GM12878 (cell line): ENCODE measurements around the gene SMIM17. TPM values are rescaled to one million over a fixed set of nuclear protein-coding genes. Genes with fewer than 3 reads are reported as not detected.

Experiments
- ATAC-seq: fragments of 200-7000 bp; cut with Tn5 transposase; 3 replicates; pipeline ENCODE4 v1.9.1; 2020; ENCODE audit warnings: mild to moderate bottlenecking, moderate library complexity
- BruUV-seq: library from RNA; stranded (reverse); fragments of 400-500 nt; replicated peaks from 2 replicates; lab custom pipeline; 2021; lab: Mats Ljungman, UMichigan
- CTCF ChIA-PET: fragments of 300-600 bp; sonication (Branson Sonifier 250); formaldehyde crosslinking; extraction: SDS; loops from one replicate; lab custom pipeline; 2021; ENCODE audit warnings: inconsistent platforms; lab: Yijun Ruan, JAX
- POLR2A ChIA-PET: fragments of 350-600 bp; formaldehyde crosslinking; extraction: SDS; loops from one replicate; lab custom pipeline; 2021; ENCODE audit warnings: inconsistent platforms; lab: Charles Lee
- RAD21 ChIA-PET: fragments of 300-600 bp; sonication (Branson Sonifier 250); formaldehyde crosslinking; loops from one replicate; lab custom pipeline; 2023; ENCODE audit warnings: antibody characterized with exemption; ENCODE audit not compliant: unreplicated experiment; lab: Charles Lee
- SMC1A ChIA-PET: fragments of 300-600 bp; sonication (Branson Sonifier 250); formaldehyde crosslinking; loops from one replicate; lab custom pipeline; 2023; ENCODE audit not compliant: unreplicated experiment, uncharacterized antibody; lab: Charles Lee
- DNase-seq: peaks from one replicate; pipeline ENCODE4 v3.0.0-alpha.2; 2011; ENCODE audit warnings: low read depth, low spot score
- FAIRE-seq: peaks from 3 replicates; lab custom pipeline; 2011; peaks lifted over from hg19 to GRCh38; lab: Jason Lieb, UNC
- H2AFZ ChIP-seq: 2 replicates; pipeline ENCODE4 v1.6.0; 2011; ENCODE audit warnings: low read depth, low read length, control low read depth; ENCODE audit not compliant: control insufficient read depth
- H3K27ac ChIP-seq: 2 replicates; pipeline ENCODE4 v1.5.1; 2011; ENCODE audit warnings: control low read depth; ENCODE audit not compliant: control insufficient read depth, insufficient read depth
- H3K27me3 ChIP-seq, 2 experiments: replicated peaks in 1 of 2; 2 replicates each; pipeline versions ENCODE4 v1.6.0 to v1.6.1; 2011; ENCODE audit warnings: low read length in 1 of 2; ENCODE audit not compliant: control insufficient read depth in 2 of 2, insufficient read depth in 2 of 2
- H3K36me3 ChIP-seq, 2 experiments: 2 replicates each; pipeline ENCODE4 v1.5.1; 2011; ENCODE audit warnings: low read length in 1 of 2; ENCODE audit not compliant: control insufficient read depth in 2 of 2, insufficient read depth in 2 of 2
- H3K4me1 ChIP-seq: 2 replicates; pipeline ENCODE4 v1.6.1; 2011; ENCODE audit warnings: mild to moderate bottlenecking, low read length, moderate library complexity, mixed read lengths; ENCODE audit not compliant: control insufficient read depth, insufficient read depth
- H3K4me2 ChIP-seq: 2 replicates; pipeline ENCODE4 v1.6.0; 2011; ENCODE audit warnings: control low read depth; ENCODE audit not compliant: control insufficient read depth, insufficient read depth
- H3K4me3 ChIP-seq: fragments of 200-600 bp; sonication (generic); 2 replicates; pipeline ENCODE4 v1.5.1; 2016
- H3K79me2 ChIP-seq: 2 replicates; pipeline ENCODE4 v1.6.0; 2011; ENCODE audit warnings: low read length; ENCODE audit not compliant: control insufficient read depth, insufficient read depth
- H3K9ac ChIP-seq: 2 replicates; pipeline ENCODE4 v1.8.0; 2011; ENCODE audit warnings: low read length, control low read depth, mixed read lengths; ENCODE audit not compliant: control insufficient read depth, insufficient read depth
- H3K9me3 ChIP-seq: replicated peaks from 3 replicates; pipeline ENCODE4 v1.5.1; 2011; ENCODE audit warnings: mild to moderate bottlenecking, low read length; ENCODE audit not compliant: control insufficient read depth, insufficient read depth
- H4K20me1 ChIP-seq: 2 replicates; pipeline ENCODE4 v1.6.0; 2011; ENCODE audit not compliant: control insufficient read depth, insufficient read depth
- ATF2 ChIP-seq: IDR thresholded peaks from 2 replicates; pipeline ENCODE4 v1.6.1; 2012; ENCODE audit warnings: low read length, inconsistent platforms
- HDGF ChIP-seq: fragments of 450-650 bp; IDR thresholded peaks from 2 replicates; pipeline ENCODE4 v1.6.1; 2016; ENCODE audit warnings: antibody characterized with exemption
- IKZF1 ChIP-seq: fragments of 450-650 bp; conservative IDR thresholded peaks from 2 replicates; pipeline ENCODE4 v1.6.1; 2017; ENCODE audit warnings: antibody characterized with exemption, mild to moderate bottlenecking
- KAT2A ChIP-seq: conservative IDR thresholded peaks from 2 replicates; pipeline ENCODE4 v1.6.1; 2011; ENCODE audit warnings: low read depth, low read length; ENCODE audit not compliant: control insufficient read depth
- MTA3 ChIP-seq: IDR thresholded peaks from 2 replicates; pipeline ENCODE4 v1.6.1; 2012; ENCODE audit warnings: low read length, inconsistent platforms, borderline replicate concordance
- NFYA ChIP-seq: IDR thresholded peaks from 2 replicates; pipeline ENCODE4 v1.6.1; 2011; ENCODE audit warnings: low read depth, mild to moderate bottlenecking, low read length, improper control_type of control experiment, borderline replicate concordance
- PAX8 ChIP-seq: fragments of 450-650 bp; IDR thresholded peaks from 2 replicates; pipeline ENCODE4 v1.6.1; 2017; ENCODE audit warnings: mild to moderate bottlenecking, moderate library complexity
- RAD51 ChIP-seq: fragments of 450-650 bp; IDR thresholded peaks from 2 replicates; pipeline ENCODE4 v1.6.1; 2016; ENCODE audit warnings: moderate library complexity, mild to moderate bottlenecking, inconsistent platforms
- YBX1 ChIP-seq: fragments of 450-650 bp; IDR thresholded peaks from 2 replicates; pipeline ENCODE4 v1.6.1; 2016; ENCODE audit warnings: antibody characterized with exemption
- ZZZ3 ChIP-seq: IDR thresholded peaks from 2 replicates; pipeline ENCODE4 v1.6.1; 2011; ENCODE audit warnings: low read depth; ENCODE audit not compliant: control insufficient read depth, insufficient read length
- WGBS: methylation state at CpG from one replicate; pipeline ENCODE4 v1.1.6; 2016; ENCODE audit warnings: low lambda C conversion rate; ENCODE audit not compliant: insufficient replicate concordance, insufficient coverage; ENCODE audit errors: missing lambda C conversion rate; 5-methylcytosine and 5-hydroxymethylcytosine counted together
- in situ Hi-C: fragments of 300-500 bp; cut with MboI; formaldehyde crosslinking; loops from 9 replicates; pipeline ENCODE4 v1.14.3; 2018; ENCODE audit warnings: mixed read lengths
- intact Hi-C: fragments of 100-400 bp; cut with micrococcal nuclease; formaldehyde crosslinking; loops from one replicate; pipeline ENCODE4 v1.14.2; 2022; ENCODE audit not compliant: unreplicated experiment
- polyA plus RNA-seq, 11 experiments: library from polyadenylated mRNA; depleted of rRNA in 4 of 11; unstranded in 6 of 11; stranded (reverse) in 5 of 11; fragments of >200 nt; fragmentation: Nextera tagmentation in 4 of 11; fragmentation: Illumina TruSeq in 1 of 11; extraction: Ambion mirVana in 4 of 11; extraction: Trizol in 1 of 11; gene quantifications; 1 replicate in 1 of 11; 2 replicates in 10 of 11; pipeline versions ENCODE4 v1.2.1 to v1.2.3, GENCODE V29; 2011 to 2016; ENCODE audit warnings: inconsistent platforms in 2 of 11, missing spikeins in 2 of 11, low read depth in 1 of 11
- total RNA-seq, 4 experiments: library from RNA; depleted of rRNA in 3 of 4; stranded (reverse); fragments of >200 nt in 3 of 4; fragmentation: Illumina TruSeq in 1 of 4; extraction: Trizol in 1 of 4; gene quantifications; 2 replicates each; pipeline versions ENCODE4 v1.2.1 to v1.2.3, GENCODE V29; 2013 to 2021

Gene SMIM17
- total and polyA plus RNA-seq, 10 of the 15 experiments (the other 5 are each of a cell fraction or from before 2014, with no cell fraction given): 0.07 to 0.23 (median 0.17) TPM; not detected in 6

GRCh38 chr19:56668676-56669075, 25.7 kb downstream of the SMIM17 start:
- Histone ChIP-seq H3K4me3 (no peak overlapping the region), H3K79me2 (no peaks in the 10 kb centered on the region), H3K4me1 (no peaks in the 10 kb centered on the region), H3K27ac (no peak overlapping the region), H4K20me1 (no peaks in the 10 kb centered on the region), H2AFZ (no peak overlapping the region), H3K4me2 (no peak overlapping the region), H3K27me3 (no peaks in the 10 kb centered on the region), H3K36me3 (no peaks in the 10 kb centered on the region), H3K9ac (no peak overlapping the region), H3K9me3 (peaks cover 4% of the 10 kb centered on the region; the same call in 1 of the 3 replicates)
- RAD21 ChIA-PET: no interaction called here
- ATAC-seq (no peak), FAIRE-seq (no peak), DNase-seq (no peak)
- CTCF ChIA-PET: no interaction called here
- BruUV-seq: no TSS peak
- POLR2A ChIA-PET: interaction anchor here (0.5 kb wide), 1 partner anchor 63 kb away, joined by 3 read pairs; no protein-coding TSS in a partner anchor
- in situ Hi-C loops (no loop called here), intact Hi-C loops (no loop called here)
- WGBS: 29% methylated on average over 7 of the region's 9 CpGs
- TF ChIP-seq HDGF (no peak), IKZF1 (no peak), RAD51 (no peak), ATF2 (no peak), PAX8 (no peak), KAT2A (no peak), YBX1 (no peak), NFYA (no peak), MTA3 (no peak), ZZZ3 (no peak)
- SMC1A ChIA-PET: no interaction called here
